ENCODE measurements around the gene CPHXL.

The CPHXL gene

DNA sequence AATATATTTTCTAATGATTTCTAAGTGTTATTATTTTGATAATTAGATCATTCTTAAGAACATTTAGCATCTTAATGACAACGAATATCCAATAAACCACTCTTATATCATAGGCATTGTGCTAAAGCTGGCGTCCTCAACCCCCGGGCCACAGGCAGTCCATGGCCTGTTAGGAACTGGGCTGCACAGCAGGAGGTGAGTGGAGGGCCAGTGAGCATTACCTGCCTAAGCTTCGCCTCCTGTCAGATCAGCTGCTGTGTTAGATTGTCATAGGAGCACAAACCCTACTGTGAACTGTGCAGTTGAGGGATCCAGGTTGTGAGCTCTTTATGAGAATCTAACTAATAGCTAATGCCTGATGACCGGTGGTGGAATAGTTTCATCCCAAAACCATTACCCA, 28.7 kb downstream of the CPHXL start:
- DNase-seq: no peak

DNA sequence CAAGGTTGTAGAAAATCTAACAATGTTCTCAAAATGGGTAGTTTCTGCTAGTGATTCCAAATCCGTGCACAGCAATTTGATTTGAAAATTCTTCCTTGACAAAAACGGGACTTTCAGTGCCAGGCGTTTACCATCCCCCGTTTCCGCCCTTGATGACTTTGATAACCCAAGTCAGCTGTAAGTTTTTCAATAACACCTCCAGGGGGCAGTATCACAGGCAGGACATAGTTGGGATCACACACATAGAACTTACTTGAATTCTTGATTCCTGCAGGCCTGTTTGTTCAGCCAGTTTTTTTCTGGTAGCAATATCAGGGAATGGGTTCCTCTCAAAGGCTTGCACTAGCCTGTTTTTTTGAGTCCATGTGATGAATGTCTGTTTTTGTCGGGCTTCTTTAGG, 30.6 kb downstream of the CPHXL start:
- no peak for DNase-seq

DNA sequence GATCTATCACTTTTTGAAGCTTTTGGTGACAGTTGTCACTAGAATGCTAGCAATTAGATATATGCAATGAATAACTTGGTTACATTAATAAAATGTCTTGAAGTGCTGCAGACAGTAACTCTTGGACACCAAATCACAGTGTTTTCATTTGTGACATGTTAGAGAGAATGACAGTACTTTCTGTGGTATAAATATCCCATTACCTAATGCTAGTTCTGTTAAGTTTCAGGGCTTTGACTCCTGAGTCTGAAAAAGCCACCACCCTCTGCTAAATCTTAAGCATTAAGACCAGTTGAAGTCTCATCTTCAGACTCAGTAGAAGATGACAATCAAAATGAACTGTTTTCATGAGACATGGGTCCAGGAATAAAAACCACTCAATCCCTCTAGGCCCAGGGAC, 38.9 kb downstream of the CPHXL start:
- DNase-seq: no peak

- DNase-seq: no peak
Observed at GRCh38 chr16:75682308-75682707, 44.0 kb downstream of the CPHXL start.

GRCh38 chr16:75679366-75679765, 46.9 kb downstream of the CPHXL start:
- DNase-seq: no peak

GRCh38 chr16:75676909-75677308, 49.4 kb downstream of the CPHXL start, which contains the start of gene CPHXL2:
Gene CPHXL2, minus strand, starts transcription at chr16:75677009. Its CDS starts 10 bp downstream, at chr16:75676999.
- DNase-seq: no peak

DNA sequence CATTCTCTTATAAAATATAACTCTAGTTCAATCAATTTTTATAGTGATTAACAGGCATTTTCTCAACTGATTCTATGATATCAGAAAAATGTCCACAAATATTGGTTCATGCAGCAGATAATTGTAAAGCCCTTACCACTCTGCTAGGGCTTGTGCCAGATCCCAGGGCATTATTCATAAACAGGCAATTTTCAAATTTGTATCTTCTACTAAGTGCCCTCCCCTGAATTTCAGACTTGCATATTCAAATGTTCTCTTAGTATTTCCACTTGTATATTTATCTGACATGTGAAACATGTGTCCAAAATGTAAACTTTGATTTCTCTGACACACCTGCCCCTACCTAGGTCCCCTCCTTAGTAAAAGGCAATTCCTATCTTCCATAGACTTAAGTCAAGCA, 58.8 kb downstream of the CPHXL start:
- DNase-seq: no peak

Measured in hippocampal formation (tissue), 2 donors.